Activated naive CD4-positive, alpha-beta T cell treated with Interleukin-2 at 50 U/mL for 16 hours (primary cell): ENCODE results near the gene VDAC1.
"Not testable (repeated sequence)": the region's sequence is repeated elsewhere in the genome, so short reads cannot be mapped to it uniquely, and the experiment has no call there.

Experiments used
- DNase-seq: peaks from one replicate; pipeline ENCODE4 v3.0.0-alpha.2; 2020

The VDAC1 gene

GRCh38 chr5:133994297-133994989, 10.3 kb downstream of the VDAC1 start:
- DNase-seq = no peak

- DNase-seq = no peak
Observed at GRCh38 chr5:133993185-133993936, 11.4 kb downstream of the VDAC1 start.

- no peak for DNase-seq
Observed at GRCh38 chr5:133992429-133993155, 12.2 kb downstream of the VDAC1 start.

GRCh38 chr5:133991171-133991910, 13.4 kb downstream of the VDAC1 start:
- no peak for DNase-seq

GRCh38 chr5:133990396-133990795, 14.4 kb downstream of the VDAC1 start:
- DNase-seq = no peak

GRCh38 chr5:133985540-133986180, 19.1 kb downstream of the VDAC1 start:
- DNase-seq = no peak

- no peak for DNase-seq
Observed at GRCh38 chr5:133983674-133984073, 21.1 kb downstream of the VDAC1 start.

GRCh38 chr5:133981714-133982113, 23.1 kb downstream of the VDAC1 start:
- DNase-seq = no peak

- DNase-seq = no peak
Observed at GRCh38 chr5:133980652-133981051, 24.1 kb downstream of the VDAC1 start.

GRCh38 chr5:133978943-133979342, 25.8 kb downstream of the VDAC1 start:
- no peak for DNase-seq

- DNase-seq = no peak
Observed at GRCh38 chr5:133977858-133978257, 26.9 kb downstream of the VDAC1 start.

GRCh38 chr5:133977161-133977787, 27.5 kb downstream of the VDAC1 start:
- no peak for DNase-seq

- DNase-seq = not testable (repeated sequence)
Observed at GRCh38 chr5:133975546-133975945, 29.2 kb downstream of the VDAC1 start.

- no peak for DNase-seq
Observed at GRCh38 chr5:133974142-133974541, 30.6 kb downstream of the VDAC1 start.

GRCh38 chr5:133970325-133970909, 34.4 kb downstream of the VDAC1 start:
- DNase-seq = no peak

GRCh38 chr5:133969654-133970324, 35.0 kb downstream of the VDAC1 start:
- no peak for DNase-seq

- DNase-seq = peak; percentile 91
Observed at GRCh38 chr5:133968204-133968980, 36.4 kb downstream of the VDAC1 start, which contains the start of gene C5orf15. Gene C5orf15 (minus strand): TSS chr5:133968625. CDS start chr5:133968584, 41 bp downstream.

GRCh38 chr5:133967698-133968203, 37.0 kb downstream of the VDAC1 start:
- DNase-seq = peak; percentile 4

- DNase-seq = no peak
Observed at GRCh38 chr5:133967124-133967523, 37.7 kb downstream of the VDAC1 start.

GRCh38 chr5:133966090-133966489, 38.7 kb downstream of the VDAC1 start:
- no peak for DNase-seq
